Stimulated activated CD4-positive, alpha-beta T cell treated with anti-CD3 and anti-CD28 coated beads, Interleukin-4, amount 100 ng/mL, for 48 hours (primary cell): ENCODE measurements around the gene CDIP1.

Experiments
- DNase-seq, 2 donors: peaks; one replicate each; pipeline ENCODE4 v3.0.0-alpha.2; 2020; ENCODE audit warnings: low read depth in 2 of 2

Gene CDIP1

GRCh38 chr16:4489030-4489429, 49.5 kb downstream of the CDIP1 start:
- no peak for DNase-seq

GRCh38 chr16:4488499-4488967, 50.0 kb downstream of the CDIP1 start:
- DNase-seq, result no peak

- DNase-seq, result no peak
Measured at GRCh38 chr16:4487955-4488498, 50.5 kb downstream of the CDIP1 start.

- no peak for DNase-seq
Measured at GRCh38 chr16:4486126-4486893, 52.3 kb downstream of the CDIP1 start.

- DNase-seq, result no peak
Measured at GRCh38 chr16:4481963-4482362, 56.6 kb downstream of the CDIP1 start.

- DNase-seq, result no peak
Measured at GRCh38 chr16:4481526-4481925, 57.0 kb downstream of the CDIP1 start.

- DNase-seq, result no peak
Measured at GRCh38 chr16:4477966-4478365, 60.6 kb downstream of the CDIP1 start.

GRCh38 chr16:4475880-4476788, 62.4 kb downstream of the CDIP1 start, which contains the start of gene HMOX2:
Gene HMOX2 (plus strand): TSS chr16:4476398. CDS start chr16:4505525, 29,127 bp downstream.
- DNase-seq, result peak; percentile 87 to 93

GRCh38 chr16:4474192-4474961, 64.2 kb downstream of the CDIP1 start, which contains the start of gene NMRAL1:
Gene NMRAL1 (minus strand): TSS chr16:4474625. CDS start chr16:4474132, 493 bp downstream.
- peak; percentile 89 to 90 for DNase-seq

GRCh38 chr16:4472880-4473279, 65.7 kb downstream of the CDIP1 start:
- no peak for DNase-seq

GRCh38 chr16:4471869-4472268, 66.7 kb downstream of the CDIP1 start:
- no peak for DNase-seq

- no peak for DNase-seq
Measured at GRCh38 chr16:4468972-4469371, 69.6 kb downstream of the CDIP1 start.

GRCh38 chr16:4467916-4468315, 70.7 kb downstream of the CDIP1 start:
- no peak for DNase-seq

GRCh38 chr16:4465977-4466779, 72.4 kb downstream of the CDIP1 start:
- DNase-seq, result peak in 1 of 2 donors; percentile 54

GRCh38 chr16:4463522-4464163, 74.9 kb downstream of the CDIP1 start:
- DNase-seq, result no peak

GRCh38 chr16:4461250-4462085, 77.1 kb downstream of the CDIP1 start:
- DNase-seq, result no peak

- no peak for DNase-seq
Measured at GRCh38 chr16:4460936-4461249, 77.7 kb downstream of the CDIP1 start.
